Measurements from ENCODE around the gene GAS2L3. TPM values are rescaled to one million over a fixed set of nuclear protein-coding genes. Genes with fewer than 3 reads are reported as not detected.
A peak's percentile ranks its signal among the peaks of the same experiment; 100 is the strongest.

Gene GAS2L3
- total RNA-seq, 1 donor from 2014 or later, result 2.5 TPM

GRCh38 chr12:100651108-100651507 lies 77.6 kb downstream of the GAS2L3 start:
- DNase-seq, result no peak
- intact Hi-C loops (cut with micrococcal nuclease), result no loop called here
- no peak for ATAC-seq

- intact Hi-C loops (cut with micrococcal nuclease), result no loop called here
- ATAC-seq, result no peak
These were observed 78.2 kb downstream of the GAS2L3 start for GRCh38 chr12:100651694-100652093.

GRCh38 chr12:100652488-100652887 lies 79.0 kb downstream of the GAS2L3 start:
- ATAC-seq (no peak), DNase-seq (no peak)
- intact Hi-C loops (cut with micrococcal nuclease), result no loop called here

More at GRCh38 chr12:100651694-100652093, 78.2 kb downstream of the GAS2L3 start:
- no peak for DNase-seq

GRCh38 chr12:100656141-100656540 lies 82.7 kb downstream of the GAS2L3 start:
- DNase-seq, result no peak
- no peak for ATAC-seq
- intact Hi-C loops (cut with micrococcal nuclease), result no loop called here

GRCh38 chr12:100656856-100657255 lies 83.4 kb downstream of the GAS2L3 start:
- DNase-seq, result no peak

GRCh38 chr12:100661300-100661951 lies 87.9 kb downstream of the GAS2L3 start:
- no peak for DNase-seq
- ATAC-seq, result no peak
- intact Hi-C loops (cut with micrococcal nuclease), result no loop called here

More at GRCh38 chr12:100656856-100657255, 83.4 kb downstream of the GAS2L3 start:
- intact Hi-C loops (cut with micrococcal nuclease), result no loop called here
- no peak for ATAC-seq

GRCh38 chr12:100666588-100666987 lies 93.1 kb downstream of the GAS2L3 start:
- DNase-seq (no peak), ATAC-seq (no peak)
- intact Hi-C loops (cut with micrococcal nuclease), result no loop called here

- intact Hi-C loops (cut with micrococcal nuclease), result no loop called here
- DNase-seq (peak; percentile 75), ATAC-seq (no peak)
These were observed 95.6 kb downstream of the GAS2L3 start for GRCh38 chr12:100668945-100669536.

GRCh38 chr12:100669922-100670321 lies 96.4 kb downstream of the GAS2L3 start:
- no peak for ATAC-seq
- intact Hi-C loops (cut with micrococcal nuclease), result no loop called here
- no peak for DNase-seq

- no peak for DNase-seq
- no peak for ATAC-seq
These were observed 98.1 kb downstream of the GAS2L3 start for GRCh38 chr12:100671396-100672074.

GRCh38 chr12:100672075-100672592 lies 98.7 kb downstream of the GAS2L3 start:
- intact Hi-C loops (cut with micrococcal nuclease), result no loop called here
- no peak for ATAC-seq
- DNase-seq, result no peak

More at GRCh38 chr12:100671396-100672074, 98.1 kb downstream of the GAS2L3 start:
- intact Hi-C loops (cut with micrococcal nuclease), result no loop called here

- no peak for ATAC-seq
- intact Hi-C loops (cut with micrococcal nuclease), result no loop called here
These were observed 100.8 kb downstream of the GAS2L3 start for GRCh38 chr12:100674036-100674888.

More at GRCh38 chr12:100674036-100674888, 100.8 kb downstream of the GAS2L3 start:
- DNase-seq, result no peak

Other genes starting within 250 kb of the GAS2L3 start
- not detected for gene SLC17A8, start 216.6 kb upstream of the GAS2L3 start, total RNA-seq
- not detected for gene NR1H4, start 99.8 kb upstream of the GAS2L3 start, total RNA-seq
- gene ANO4, start 221.1 kb downstream of the GAS2L3 start, total RNA-seq, result 0.32 TPM

Measured in left ventricle myocardium superior (tissue), 1 donor.